ENCODE data around the gene LMO7.

DNA sequence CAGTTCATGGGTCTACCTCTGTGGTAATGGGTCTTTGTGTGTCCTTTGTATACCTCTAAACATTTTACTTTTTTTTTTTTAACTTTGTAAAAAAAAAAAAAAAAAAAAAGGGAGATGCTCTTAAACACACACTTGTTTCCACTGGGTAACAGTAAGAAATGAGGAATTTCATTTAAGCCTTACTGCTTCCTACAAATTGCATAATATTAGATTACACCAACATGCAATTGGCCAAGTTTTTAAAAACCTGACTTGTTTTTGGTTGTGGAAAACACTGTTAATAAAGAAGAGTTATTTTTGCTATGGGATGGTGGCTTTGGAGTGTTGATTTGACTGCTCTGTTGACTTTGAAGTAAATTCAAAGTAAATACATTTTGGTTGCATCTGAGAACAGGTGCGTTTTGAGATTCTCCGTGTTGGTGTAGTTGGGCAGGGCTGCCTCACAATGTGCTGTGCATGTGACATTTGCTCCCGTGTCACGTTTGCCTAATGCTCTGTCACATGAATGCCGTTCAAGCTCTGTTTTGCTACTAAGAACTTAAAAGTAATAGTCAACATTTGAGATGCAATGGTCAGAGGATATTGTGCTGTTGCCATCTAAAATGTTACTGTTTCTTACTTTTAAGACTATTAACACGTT is 202.4 kb downstream of the LMO7 start:
- TF ChIP-seq SUZ12 (IDR thresholded peaks at IDR 0.05; ENCODE audit: extremely low read depth, insufficient read depth, insufficient read length) (no peak), ZNF274 (IDR thresholded peaks at IDR 0.05; ENCODE audit: low read depth, low read length) (no peak), YY1 (IDR thresholded peaks at IDR 0.05; ENCODE audit: insufficient read depth, insufficient read length) (no peak)

All from NT2/D1 (cell line).